ENCODE data around the gene ALG14. TPM values are rescaled to one million over a fixed set of nuclear protein-coding genes. Genes with fewer than 3 reads are reported as not detected.

ALG14 gene
- total RNA-seq, 1 donor from 2014 or later = 5.0 TPM

DNA sequence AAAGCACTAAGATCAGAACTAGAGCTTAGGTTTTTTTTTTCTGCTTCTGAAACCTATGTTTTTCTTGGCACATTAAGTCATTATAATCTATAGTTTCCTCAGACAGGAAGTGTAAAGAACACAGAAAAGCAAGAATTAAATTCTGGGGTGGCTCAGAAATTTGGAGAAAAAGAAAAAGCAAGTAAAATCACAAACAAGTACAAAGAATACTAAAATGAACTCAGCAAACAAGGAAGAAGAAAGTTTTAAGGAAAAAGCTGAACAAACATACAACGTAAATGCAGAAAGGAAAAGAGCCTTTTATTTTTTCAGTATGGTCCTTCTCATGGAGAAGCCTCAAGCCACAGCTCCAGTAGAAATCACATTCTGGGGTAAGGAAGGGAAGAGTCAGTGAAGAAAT lies 137.3 kb downstream of the ALG14 start:
- Mint-ChIP-seq H3K4me3 (no peak overlapping the region), H3K4me1 (ENCODE audit: unreplicated experiment) (peaks cover 24% of the 10 kb centered on the region), H3K9me3 (no peaks in the 10 kb centered on the region), H3K27me3 (no peaks in the 10 kb centered on the region), H3K27ac (peak overlapping the region; percentile 5), H3K36me3 (peaks cover 3% of the 10 kb centered on the region)
- TF ChIP-seq, protein P1, sequence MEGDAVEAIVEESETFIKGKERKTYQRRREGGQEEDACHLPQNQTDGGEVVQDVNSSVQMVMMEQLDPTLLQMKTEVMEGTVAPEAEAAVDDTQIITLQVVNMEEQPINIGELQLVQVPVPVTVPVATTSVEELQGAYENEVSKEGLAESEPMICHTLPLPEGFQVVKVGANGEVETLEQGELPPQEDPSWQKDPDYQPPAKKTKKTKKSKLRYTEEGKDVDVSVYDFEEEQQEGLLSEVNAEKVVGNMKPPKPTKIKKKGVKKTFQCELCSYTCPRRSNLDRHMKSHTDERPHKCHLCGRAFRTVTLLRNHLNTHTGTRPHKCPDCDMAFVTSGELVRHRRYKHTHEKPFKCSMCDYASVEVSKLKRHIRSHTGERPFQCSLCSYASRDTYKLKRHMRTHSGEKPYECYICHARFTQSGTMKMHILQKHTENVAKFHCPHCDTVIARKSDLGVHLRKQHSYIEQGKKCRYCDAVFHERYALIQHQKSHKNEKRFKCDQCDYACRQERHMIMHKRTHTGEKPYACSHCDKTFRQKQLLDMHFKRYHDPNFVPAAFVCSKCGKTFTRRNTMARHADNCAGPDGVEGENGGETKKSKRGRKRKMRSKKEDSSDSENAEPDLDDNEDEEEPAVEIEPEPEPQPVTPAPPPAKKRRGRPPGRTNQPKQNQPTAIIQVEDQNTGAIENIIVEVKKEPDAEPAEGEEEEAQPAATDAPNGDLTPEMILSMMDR (conservative IDR thresholded peaks at IDR 0.05) = no peak
- no peak for DNase-seq (ENCODE audit: extremely low spot score, unreplicated experiment)

DNA sequence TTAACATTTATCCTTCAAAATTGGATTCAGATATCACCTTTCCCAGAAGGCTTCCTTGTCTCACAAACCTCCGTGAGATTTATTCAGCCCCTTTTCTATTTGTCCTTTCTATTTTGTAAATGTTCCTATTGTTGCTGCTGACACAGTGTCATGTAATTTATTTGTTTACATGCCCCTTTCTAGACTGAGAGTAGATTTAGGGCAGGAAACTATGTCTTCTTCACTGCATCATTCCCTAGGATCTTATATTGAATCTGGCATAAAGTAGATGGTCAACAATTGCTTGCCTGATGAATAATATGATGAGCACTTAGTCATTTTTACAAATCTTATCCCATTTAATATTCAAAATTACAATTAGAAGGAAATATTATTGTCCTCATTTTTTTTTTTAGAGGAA lies 137.7 kb downstream of the ALG14 start:
- no peaks in the 10 kb centered on the region for H3K27me3 Mint-ChIP-seq
- DNase-seq (ENCODE audit: extremely low spot score, unreplicated experiment) = no peak
- H3K4me1 Mint-ChIP-seq (ENCODE audit: unreplicated experiment) = peaks cover 27% of the 10 kb centered on the region
- H3K27ac Mint-ChIP-seq = no peak overlapping the region
- TF ChIP-seq, protein P1 (conservative IDR thresholded peaks at IDR 0.05) = no peak
- H3K36me3 Mint-ChIP-seq = peaks cover 3% of the 10 kb centered on the region
- no peaks in the 10 kb centered on the region for H3K9me3 Mint-ChIP-seq
- no peak overlapping the region for H3K4me3 Mint-ChIP-seq

DNA sequence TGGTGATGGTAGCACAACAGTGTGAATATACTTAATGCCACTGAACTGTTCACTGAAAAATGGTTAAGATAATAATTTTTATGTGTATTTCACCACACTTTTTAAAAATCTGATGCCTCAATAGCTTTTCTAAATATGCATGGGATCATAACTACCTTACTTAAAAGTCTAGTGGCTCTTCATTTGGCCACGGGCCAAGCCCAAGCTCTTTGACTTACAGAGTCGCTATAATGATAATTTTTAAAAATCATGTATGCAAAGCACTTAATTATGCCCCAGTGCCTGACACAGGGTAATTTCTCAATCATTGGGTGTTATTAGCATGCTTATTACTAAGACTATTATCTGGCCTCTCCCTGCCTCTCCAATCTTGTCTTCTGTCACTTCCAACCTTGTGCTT lies 138.2 kb downstream of the ALG14 start:
- DNase-seq (ENCODE audit: extremely low spot score, unreplicated experiment) = no peak
- H3K27ac Mint-ChIP-seq = no peak overlapping the region
- H3K9me3 Mint-ChIP-seq = no peaks in the 10 kb centered on the region
- no peaks in the 10 kb centered on the region for H3K27me3 Mint-ChIP-seq
- peaks cover 3% of the 10 kb centered on the region for H3K36me3 Mint-ChIP-seq
- no peak overlapping the region for H3K4me3 Mint-ChIP-seq
- peaks cover 27% of the 10 kb centered on the region for H3K4me1 Mint-ChIP-seq (ENCODE audit: unreplicated experiment)
- TF ChIP-seq, protein P1 (conservative IDR thresholded peaks at IDR 0.05) = no peak

DNA sequence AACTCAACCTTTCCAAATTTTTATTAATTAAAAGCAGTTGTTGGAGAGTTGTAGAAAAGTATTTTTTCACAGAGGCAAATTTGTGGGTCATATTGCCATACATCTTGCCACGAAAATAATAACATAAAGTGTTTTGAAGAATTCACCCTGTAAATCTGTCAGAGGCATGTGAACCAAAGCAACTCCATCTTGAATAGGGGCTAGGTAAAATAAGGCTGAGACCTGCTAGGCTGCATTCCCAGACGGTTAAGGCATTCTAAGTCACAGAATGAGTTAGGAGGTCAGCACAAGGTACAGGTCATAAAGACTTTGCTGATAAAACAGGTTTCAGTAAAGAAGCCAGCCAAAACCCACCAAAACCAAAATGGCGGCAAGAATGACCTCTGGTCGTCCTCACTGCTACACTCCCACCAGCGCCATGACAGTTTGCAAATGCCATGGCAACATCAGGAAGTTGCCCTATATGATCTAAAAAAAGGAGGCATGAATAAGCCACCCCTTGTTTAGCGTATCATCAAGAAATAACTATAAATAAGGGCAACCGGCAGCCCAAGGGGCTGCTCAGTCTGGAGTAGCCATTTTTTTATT lies 141.4 kb downstream of the ALG14 start:
- DNase-seq (ENCODE audit: extremely low spot score, unreplicated experiment) = no peak
- Mint-ChIP-seq H3K36me3 (peaks cover 3% of the 10 kb centered on the region), H3K4me1 (ENCODE audit: unreplicated experiment) (peaks cover 38% of the 10 kb centered on the region), H3K27me3 (no peaks in the 10 kb centered on the region), H3K4me3 (no peak overlapping the region), H3K9me3 (no peaks in the 10 kb centered on the region), H3K27ac (no peak overlapping the region)
- TF ChIP-seq, protein P1 (conservative IDR thresholded peaks at IDR 0.05) = no peak

DNA sequence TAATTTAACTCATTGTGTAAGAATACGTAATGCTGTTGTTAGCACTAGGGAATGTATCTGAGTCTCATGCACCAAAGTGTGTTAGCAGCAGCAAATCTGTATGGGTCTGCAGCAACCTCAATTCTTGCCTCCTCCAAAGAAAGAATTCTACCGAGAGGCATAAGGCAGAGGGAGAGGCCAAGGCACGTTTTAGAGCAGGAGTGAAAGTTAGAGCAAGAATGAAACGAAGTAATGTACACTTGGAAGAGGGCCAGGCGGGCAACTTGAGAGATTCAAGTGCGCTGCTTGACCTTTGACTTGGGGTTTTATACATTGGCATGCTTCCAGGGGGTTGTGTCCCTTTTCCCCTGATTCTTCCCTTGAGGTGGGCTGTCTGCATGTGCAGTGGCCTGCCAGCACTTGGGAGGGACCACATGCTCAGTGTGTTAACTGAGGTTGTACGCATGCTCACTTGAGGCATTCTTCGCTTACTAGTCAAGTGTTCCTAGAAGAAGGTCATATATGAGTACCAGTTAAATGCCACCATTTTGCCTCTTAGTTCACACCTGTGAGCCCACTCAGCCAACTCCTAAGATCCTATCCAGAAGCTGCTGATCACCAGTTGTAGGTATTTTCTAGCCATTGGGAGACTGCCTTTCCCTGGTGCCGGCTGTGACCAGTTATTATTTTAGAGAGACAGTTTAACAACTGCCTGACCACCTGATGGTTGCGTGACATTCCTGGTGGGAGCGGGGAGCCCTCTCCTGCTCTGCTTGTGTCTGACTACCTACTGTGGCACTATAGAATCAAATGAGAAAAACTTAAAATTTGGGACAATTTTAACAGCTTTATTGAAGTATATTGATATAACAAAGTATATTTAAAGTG lies 143.2 kb downstream of the ALG14 start:
- Mint-ChIP-seq H3K4me1 (ENCODE audit: unreplicated experiment) (peaks cover 29% of the 10 kb centered on the region), H3K27ac (no peak overlapping the region), H3K4me3 (peak overlapping the region; percentile 97), H3K27me3 (peaks cover 4% of the 10 kb centered on the region), H3K9me3 (no peaks in the 10 kb centered on the region), H3K36me3 (peaks cover 10% of the 10 kb centered on the region)
- DNase-seq (ENCODE audit: extremely low spot score, unreplicated experiment) = no peak
- TF ChIP-seq, protein P1 (conservative IDR thresholded peaks at IDR 0.05) = no peak
